Measurements from ENCODE around the gene TTLL11. TPM values are rescaled to one million over a fixed set of nuclear protein-coding genes. Genes with fewer than 3 reads are reported as not detected.
A peak's percentile ranks its signal among the peaks of the same experiment; 100 is the strongest.

The TTLL11 gene
- total and polyA plus RNA-seq, 2 of the 8 experiments (the other 6 are each of a cell fraction or from before 2014, with no cell fraction given): 0.56 to 0.80 TPM

DNA sequence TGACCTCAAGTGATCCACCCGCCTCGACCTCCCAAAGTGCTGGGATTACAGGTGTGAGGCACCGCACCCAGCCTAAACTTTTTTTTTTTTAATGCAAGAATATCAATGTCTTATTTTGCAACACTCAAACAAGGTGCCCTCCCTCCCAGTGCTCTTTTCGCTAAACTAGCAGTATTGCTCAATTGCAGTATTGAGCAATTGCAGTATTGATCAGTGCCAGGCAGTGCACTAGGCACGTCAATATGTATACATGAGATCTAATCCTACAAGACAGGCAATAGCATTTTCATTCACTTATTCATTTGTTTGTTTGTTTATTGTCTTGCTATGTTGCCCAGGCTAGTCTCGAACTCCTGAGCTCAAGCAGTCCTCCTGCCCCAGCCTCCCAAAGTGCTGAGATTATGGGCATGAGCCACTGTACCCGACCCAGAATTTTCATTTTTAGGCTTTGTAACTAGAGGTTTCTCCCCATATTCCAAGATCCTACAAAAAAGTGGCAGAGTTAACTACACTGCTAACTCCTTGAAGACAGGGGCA, 94.5 kb downstream of the TTLL11 start:
- Histone ChIP-seq H3K27ac (ENCODE audit: low read depth, low read length) (no peak overlapping the region), H2BK15ac (ENCODE audit: low read length) (no peak overlapping the region), H3K4ac (replicated peaks; ENCODE audit: insufficient read length, low read depth, low read length) (no peak overlapping the region), H3K79me2 (ENCODE audit: control insufficient read depth in 1 of 2, insufficient read depth in 2 of 2, low read length in 2 of 2) (no peaks in the 10 kb centered on the region), H2BK120ac (replicated peaks; ENCODE audit: low read depth, low read length) (no peak overlapping the region), H3K23me2 (ENCODE audit: low read depth, low read length) (no peaks in the 10 kb centered on the region), H2BK5ac (ENCODE audit: low read depth, low read length) (no peak overlapping the region), H3K79me1 (ENCODE audit: low read depth, low read length) (no peaks in the 10 kb centered on the region), H3K4me2 (ENCODE audit: insufficient read depth in 1 of 2, low read depth in 2 of 2, low read length in 2 of 2) (no peak overlapping the region), H3K4me1 (replicated peaks in 1 of 4; ENCODE audit: control insufficient read depth in 3 of 4, insufficient read depth in 4 of 4, low read length in 3 of 4) (peaks cover 0 to 9% (median 3%) of the 10 kb centered on the region in 4 experiments; a peak in 2 of 7 replicates), H3K18ac (ENCODE audit: extremely low read depth, low read length) (no peak overlapping the region), H2BK20ac (ENCODE audit: low read length) (no peak overlapping the region), H4K91ac (replicated peaks; ENCODE audit: insufficient read length, low read length) (no peak overlapping the region), H3K56ac (replicated peaks; ENCODE audit: insufficient read length, low read depth, low read length) (no peak overlapping the region), H3K14ac (ENCODE audit: insufficient read length) (no peak overlapping the region), H3K4me3 (ENCODE audit: extremely low read depth in 1 of 4, insufficient read depth in 2 of 4, low read depth in 3 of 4, low read length in 4 of 4) (no peak overlapping the region), H4K5ac (ENCODE audit: insufficient read length, low read depth, low read length) (no peak overlapping the region), H3K9me3 (ENCODE audit: insufficient read depth in 2 of 2, low read depth in 1 of 2, low read length in 1 of 2) (no peaks in the 10 kb centered on the region), H2BK12ac (ENCODE audit: low read depth, low read length) (no peak overlapping the region), H3K27me3 (replicated peaks in 1 of 4; ENCODE audit: control insufficient read depth in 3 of 4, extremely low read depth in 1 of 4, insufficient read depth in 3 of 4, low read length in 3 of 4) (peaks cover 0 to 17% (median 4%) of the 10 kb centered on the region in 4 experiments; a peak in 6 of 7 replicates), H3K9ac (replicated peaks in 1 of 4; ENCODE audit: extremely low read depth in 1 of 4, low read depth in 3 of 4, low read length in 3 of 4) (no peak overlapping the region), H4K20me1 (replicated peaks in 1 of 2; ENCODE audit: control insufficient read depth in 1 of 2, insufficient read depth in 2 of 2, low read length in 2 of 2) (no peaks in the 10 kb centered on the region), H2AFZ (ENCODE audit: low read length) (no peak overlapping the region), H3K23ac (ENCODE audit: insufficient read length) (no peak overlapping the region), H3K36me3 (ENCODE audit: control insufficient read depth in 2 of 4, insufficient read depth in 4 of 4, low read length in 3 of 4) (no peaks in the 10 kb centered on the region), H4K8ac (ENCODE audit: extremely low read depth, insufficient read depth, low read length) (no peak overlapping the region), H2AK5ac (ENCODE audit: low read depth, low read length) (no peak overlapping the region)
- WGBS, 2 experiments (ENCODE audit: extremely low coverage in 1 of 2, insufficient coverage in 1 of 2, insufficient read length in 1 of 2, insufficient replicate concordance in 2 of 2, low coverage in 1 of 2, low lambda C conversion rate in 2 of 2, missing lambda C conversion rate in 1 of 2): 92% methylated on average over 7 of the region's 7 CpGs; no CpG with 5 or more reads in 1 of the 2 experiments
- POLR2A ChIA-PET (ENCODE audit: partially characterized antibody): no interaction called here
- no peak for FAIRE-seq
- DNase-seq (ENCODE audit: low read depth in 1 of 2, low spot score in 2 of 2): peak in 1 of 2 experiments; percentile 1
- CTCF ChIA-PET (ENCODE audit: partially characterized antibody): interaction anchor here (0.9 to 1.5 kb wide), 4 partner anchors 51 to 452 kb away, joined by 3 to 5 read pairs (median 4); no protein-coding TSS in a partner anchor
- TF ChIP-seq RAD21 (IDR thresholded peaks at IDR 0.05 in 1 of 2, conservative IDR thresholded peaks at IDR 0.05 in 1 of 2; ENCODE audit: low read depth in 2 of 2, low read length in 2 of 2): no peak
- TF ChIP-seq BRCA1 (IDR thresholded peaks at IDR 0.05; ENCODE audit: low read depth, low read length): no peak

All from H1 (cell line).